Measurements from ENCODE around the gene ZNF81. TPM values are rescaled to one million over a fixed set of nuclear protein-coding genes. Genes with fewer than 3 reads are reported as not detected.

Gene ZNF81
- total RNA-seq, 1 donor from 2014 or later = 10.9 TPM

DNA sequence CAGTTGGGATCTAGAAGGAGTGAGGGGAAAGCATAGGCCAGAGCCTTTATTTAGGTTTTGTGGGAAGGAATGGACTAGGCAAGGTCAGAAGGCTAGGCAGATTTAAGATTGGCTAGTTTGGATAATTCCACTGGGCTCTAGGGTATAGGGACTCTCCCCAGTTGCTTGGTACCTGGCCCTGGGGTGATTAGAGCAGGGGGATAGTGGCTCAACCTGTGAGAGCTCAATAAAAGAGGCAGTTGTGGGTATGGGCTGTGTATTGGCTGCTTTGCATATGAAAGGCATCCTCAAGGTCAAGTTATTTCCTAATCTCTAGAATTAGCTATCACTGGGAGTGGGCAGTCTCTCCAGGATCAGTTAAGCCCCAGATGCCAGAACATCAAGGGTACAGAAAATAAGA, 61.3 kb downstream of the ZNF81 start:
- Mint-ChIP-seq H3K9me3 (ENCODE audit: low read depth) (peaks cover 32% of the 10 kb centered on the region), H3K27ac (no peak overlapping the region), H3K4me3 (ENCODE audit: low read depth) (no peak overlapping the region), H3K36me3 (ENCODE audit: insufficient read depth) (peaks cover 13% of the 10 kb centered on the region), H3K4me1 (ENCODE audit: low read depth) (no peaks in the 10 kb centered on the region), H3K27me3 (no peaks in the 10 kb centered on the region)
- no peak for DNase-seq (ENCODE audit: low spot score, unreplicated experiment)
- TF ChIP-seq, protein P1, sequence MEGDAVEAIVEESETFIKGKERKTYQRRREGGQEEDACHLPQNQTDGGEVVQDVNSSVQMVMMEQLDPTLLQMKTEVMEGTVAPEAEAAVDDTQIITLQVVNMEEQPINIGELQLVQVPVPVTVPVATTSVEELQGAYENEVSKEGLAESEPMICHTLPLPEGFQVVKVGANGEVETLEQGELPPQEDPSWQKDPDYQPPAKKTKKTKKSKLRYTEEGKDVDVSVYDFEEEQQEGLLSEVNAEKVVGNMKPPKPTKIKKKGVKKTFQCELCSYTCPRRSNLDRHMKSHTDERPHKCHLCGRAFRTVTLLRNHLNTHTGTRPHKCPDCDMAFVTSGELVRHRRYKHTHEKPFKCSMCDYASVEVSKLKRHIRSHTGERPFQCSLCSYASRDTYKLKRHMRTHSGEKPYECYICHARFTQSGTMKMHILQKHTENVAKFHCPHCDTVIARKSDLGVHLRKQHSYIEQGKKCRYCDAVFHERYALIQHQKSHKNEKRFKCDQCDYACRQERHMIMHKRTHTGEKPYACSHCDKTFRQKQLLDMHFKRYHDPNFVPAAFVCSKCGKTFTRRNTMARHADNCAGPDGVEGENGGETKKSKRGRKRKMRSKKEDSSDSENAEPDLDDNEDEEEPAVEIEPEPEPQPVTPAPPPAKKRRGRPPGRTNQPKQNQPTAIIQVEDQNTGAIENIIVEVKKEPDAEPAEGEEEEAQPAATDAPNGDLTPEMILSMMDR (IDR thresholded peaks at IDR 0.05; ENCODE audit: unreplicated experiment) = no peak

- Mint-ChIP-seq H3K27ac (no peak overlapping the region), H3K9me3 (ENCODE audit: low read depth) (peaks cover 20% of the 10 kb centered on the region)
These were observed 64.1 kb downstream of the ZNF81 start for GRCh38 chrX:47900833-47901232.

DNA sequence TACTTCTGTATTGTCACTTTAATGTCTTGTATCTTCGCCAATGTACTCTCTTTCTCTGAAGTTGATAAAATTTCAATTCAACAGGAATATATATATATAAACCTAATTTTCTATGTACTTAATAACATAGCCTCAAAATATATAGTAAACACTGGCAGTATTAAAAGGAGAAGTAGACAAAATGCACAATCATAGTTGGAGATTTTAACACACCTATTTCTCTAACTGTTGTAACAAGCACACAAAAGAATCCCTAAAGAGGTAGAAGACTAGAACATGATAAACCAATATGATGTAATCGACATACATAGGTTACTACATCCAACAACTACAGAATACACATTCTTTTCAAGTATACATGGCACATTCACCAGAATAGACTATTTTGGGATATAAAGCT, 65.5 kb downstream of the ZNF81 start:
- no peaks in the 10 kb centered on the region for H3K27me3 Mint-ChIP-seq
- H3K9me3 Mint-ChIP-seq (ENCODE audit: low read depth) = peaks cover 14% of the 10 kb centered on the region
- TF ChIP-seq, protein P1 (IDR thresholded peaks at IDR 0.05; ENCODE audit: unreplicated experiment) = no peak
- no peak overlapping the region for H3K27ac Mint-ChIP-seq
- peaks cover 3% of the 10 kb centered on the region for H3K36me3 Mint-ChIP-seq (ENCODE audit: insufficient read depth)
- no peak for DNase-seq (ENCODE audit: low spot score, unreplicated experiment)
- H3K4me3 Mint-ChIP-seq (ENCODE audit: low read depth) = no peak overlapping the region
- no peaks in the 10 kb centered on the region for H3K4me1 Mint-ChIP-seq (ENCODE audit: low read depth)

More at GRCh38 chrX:47900833-47901232, 64.1 kb downstream of the ZNF81 start:
- Mint-ChIP-seq H3K36me3 (ENCODE audit: insufficient read depth) (peaks cover 7% of the 10 kb centered on the region), H3K4me3 (ENCODE audit: low read depth) (no peak overlapping the region), H3K27me3 (no peaks in the 10 kb centered on the region), H3K4me1 (ENCODE audit: low read depth) (no peaks in the 10 kb centered on the region)
- TF ChIP-seq, protein P1 (IDR thresholded peaks at IDR 0.05; ENCODE audit: unreplicated experiment) = no peak
- DNase-seq (ENCODE audit: low spot score, unreplicated experiment) = no peak

DNA sequence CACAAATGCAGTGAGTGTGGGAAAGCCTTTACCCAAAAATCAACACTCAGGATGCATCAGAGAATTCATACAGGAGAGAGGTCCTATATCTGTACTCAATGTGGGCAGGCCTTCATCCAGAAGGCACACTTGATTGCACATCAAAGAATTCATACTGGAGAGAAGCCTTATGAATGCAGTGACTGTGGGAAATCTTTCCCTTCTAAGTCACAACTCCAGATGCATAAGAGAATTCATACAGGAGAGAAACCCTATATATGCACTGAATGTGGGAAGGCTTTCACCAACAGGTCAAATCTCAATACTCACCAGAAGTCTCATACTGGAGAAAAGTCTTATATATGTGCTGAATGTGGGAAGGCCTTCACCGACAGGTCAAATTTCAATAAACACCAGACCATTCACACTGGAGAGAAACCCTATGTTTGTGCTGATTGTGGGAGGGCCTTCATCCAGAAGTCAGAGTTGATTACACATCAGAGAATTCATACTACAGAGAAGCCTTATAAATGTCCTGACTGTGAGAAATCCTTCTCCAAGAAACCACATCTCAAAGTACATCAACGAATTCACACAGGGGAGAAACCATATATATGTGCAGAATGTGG, 79.3 kb downstream of the ZNF81 start:
- peaks cover 37% of the 10 kb centered on the region for H3K36me3 Mint-ChIP-seq (ENCODE audit: insufficient read depth)
- H3K27me3 Mint-ChIP-seq = no peaks in the 10 kb centered on the region
- H3K4me1 Mint-ChIP-seq (ENCODE audit: low read depth) = no peaks in the 10 kb centered on the region
- TF ChIP-seq, protein P1 (IDR thresholded peaks at IDR 0.05; ENCODE audit: unreplicated experiment) = no peak
- no peak overlapping the region for H3K27ac Mint-ChIP-seq
- no peak for DNase-seq (ENCODE audit: low spot score, unreplicated experiment)
- no peak overlapping the region for H3K4me3 Mint-ChIP-seq (ENCODE audit: low read depth)
- H3K9me3 Mint-ChIP-seq (ENCODE audit: low read depth) = peaks cover 58% of the 10 kb centered on the region

- Mint-ChIP-seq H3K4me3 (ENCODE audit: low read depth) (no peak overlapping the region), H3K27me3 (no peaks in the 10 kb centered on the region), H3K9me3 (ENCODE audit: low read depth) (peaks cover 54% of the 10 kb centered on the region), H3K36me3 (ENCODE audit: insufficient read depth) (peaks cover 37% of the 10 kb centered on the region), H3K4me1 (ENCODE audit: low read depth) (no peaks in the 10 kb centered on the region), H3K27ac (no peak overlapping the region)
- TF ChIP-seq, protein P1 (IDR thresholded peaks at IDR 0.05; ENCODE audit: unreplicated experiment) = no peak
- no peak for DNase-seq (ENCODE audit: low spot score, unreplicated experiment)
These were observed 81.6 kb downstream of the ZNF81 start for GRCh38 chrX:47918274-47918673.
